Esophagus muscularis mucosa (tissue), 4 donors: ENCODE results near the gene MPHOSPH6. TPM values are rescaled to one million over a fixed set of nuclear protein-coding genes. Genes with fewer than 3 reads are reported as not detected.
A peak's percentile ranks its signal among the peaks of the same experiment; 100 is the strongest.

Experiments
- DNase-seq: peaks from one replicate; pipeline ENCODE4 v3.0.0-alpha.2; 2017; ENCODE audit errors: extremely low spot score
- H3K27ac ChIP-seq, 4 donors: fragments of 200-600 bp; sonication (generic); replicated peaks in 1 of 4; 1 replicate in 3 of 4; 2 replicates in 1 of 4; pipeline ENCODE4 v1.5.1; 2016 to 2019; ENCODE audit warnings: mild to moderate bottlenecking in 1 of 4
- H3K27me3 ChIP-seq, 4 donors: fragments of 200-600 bp; sonication (generic); one replicate each; pipeline versions ENCODE4 v1.5.1 to v1.6.0; 2016 to 2019
- H3K36me3 ChIP-seq, 4 donors: fragments of 200-600 bp; sonication (generic); one replicate each; pipeline ENCODE4 v1.5.1; 2016 to 2019
- H3K4me1 ChIP-seq, 4 donors: fragments of 200-600 bp; sonication (generic); one replicate each; pipeline ENCODE4 v1.5.1; 2016 to 2019
- H3K4me3 ChIP-seq, 4 donors: fragments of 200-600 bp; sonication (generic); 1 replicate in 2 of 4; 2 replicates in 2 of 4; pipeline ENCODE4 v1.5.1; 2016 to 2019; ENCODE audit warnings: mild to moderate bottlenecking in 4 of 4, moderate library complexity in 1 of 4
- H3K9me3 ChIP-seq, 4 donors: fragments of 200-600 bp; sonication (generic); 1 replicate in 3 of 4; 2 replicates in 1 of 4; pipeline ENCODE4 v1.5.1; 2016 to 2019
- EP300 ChIP-seq: sonication (generic); formaldehyde crosslinking; IDR thresholded peaks from one replicate; pipeline ENCODE4 v1.6.1; 2017; ENCODE audit warnings: antibody characterized with exemption
- POLR2A ChIP-seq: fragments of 450-650 bp; IDR thresholded peaks from one replicate; pipeline ENCODE4 v1.6.1; 2017; ENCODE audit warnings: antibody characterized with exemption, moderate library complexity, mild to moderate bottlenecking, low read depth
- POLR2AphosphoS5 ChIP-seq, 2 donors: sonication (generic); formaldehyde crosslinking; IDR thresholded peaks; one replicate each; pipeline ENCODE4 v1.6.1; 2017; ENCODE audit warnings: antibody characterized with exemption in 2 of 2
- WGBS: methylation state at CpG from one replicate; pipeline ENCODE4 v1.1.5; 2018; 5-methylcytosine and 5-hydroxymethylcytosine counted together
- intact Hi-C: fragments of 100-400 bp; cut with DNase I; formaldehyde crosslinking; loops from one replicate; pipeline ENCODE4 v1.15.1; 2023
- total RNA-seq, 4 donors: library from RNA; depleted of rRNA; stranded (reverse); fragments of >200 nt; gene quantifications; one replicate each; pipeline versions ENCODE4 v1.1.0 to v1.2.1, GENCODE V29; 2016
- TF ChIP-seq, protein P1 (sequence below), 3 experiments: fragments of 200-600 bp in 2 of 3; fragments of 450-650 bp in 1 of 3; sonication (generic) in 2 of 3; IDR thresholded peaks; one replicate each; pipeline ENCODE4 v1.5.1; 2017 to 2019; ENCODE audit warnings: antibody characterized with exemption in 3 of 3, mild to moderate bottlenecking in 2 of 3, moderate library complexity in 1 of 3

MPHOSPH6 gene
- total RNA-seq, 4 donors from 2014 or later: 7.2 to 26.2 (median 12.6) TPM

DNA sequence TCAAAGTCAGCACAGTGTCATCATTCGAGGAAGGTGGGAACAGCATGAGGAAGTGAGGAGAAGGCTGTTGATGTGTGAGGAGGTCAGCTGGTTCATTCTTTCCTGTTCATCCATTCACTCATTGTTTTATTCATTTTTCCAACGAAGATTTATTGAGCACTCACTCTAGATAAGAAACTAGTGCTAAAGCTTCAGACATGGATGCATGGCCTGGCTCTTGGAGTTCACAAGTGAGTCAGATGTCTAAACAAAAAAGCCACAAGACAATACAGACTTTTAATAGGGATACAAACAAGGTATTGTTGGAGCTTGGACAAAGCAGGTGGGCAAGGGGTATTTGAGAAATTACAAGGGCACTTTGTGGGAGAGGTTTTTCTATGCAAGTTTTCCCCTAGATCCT, 31.3 kb upstream of the MPHOSPH6 start:
- no peaks in the 10 kb centered on the region for H3K36me3 ChIP-seq
- H3K9me3 ChIP-seq: no peaks in the 10 kb centered on the region
- H3K4me3 ChIP-seq: no peak overlapping the region
- TF ChIP-seq POLR2A (no peak), EP300 (no peak), POLR2AphosphoS5 (IDR thresholded peaks at IDR 0.05) (no peak)
- TF ChIP-seq, protein P1, sequence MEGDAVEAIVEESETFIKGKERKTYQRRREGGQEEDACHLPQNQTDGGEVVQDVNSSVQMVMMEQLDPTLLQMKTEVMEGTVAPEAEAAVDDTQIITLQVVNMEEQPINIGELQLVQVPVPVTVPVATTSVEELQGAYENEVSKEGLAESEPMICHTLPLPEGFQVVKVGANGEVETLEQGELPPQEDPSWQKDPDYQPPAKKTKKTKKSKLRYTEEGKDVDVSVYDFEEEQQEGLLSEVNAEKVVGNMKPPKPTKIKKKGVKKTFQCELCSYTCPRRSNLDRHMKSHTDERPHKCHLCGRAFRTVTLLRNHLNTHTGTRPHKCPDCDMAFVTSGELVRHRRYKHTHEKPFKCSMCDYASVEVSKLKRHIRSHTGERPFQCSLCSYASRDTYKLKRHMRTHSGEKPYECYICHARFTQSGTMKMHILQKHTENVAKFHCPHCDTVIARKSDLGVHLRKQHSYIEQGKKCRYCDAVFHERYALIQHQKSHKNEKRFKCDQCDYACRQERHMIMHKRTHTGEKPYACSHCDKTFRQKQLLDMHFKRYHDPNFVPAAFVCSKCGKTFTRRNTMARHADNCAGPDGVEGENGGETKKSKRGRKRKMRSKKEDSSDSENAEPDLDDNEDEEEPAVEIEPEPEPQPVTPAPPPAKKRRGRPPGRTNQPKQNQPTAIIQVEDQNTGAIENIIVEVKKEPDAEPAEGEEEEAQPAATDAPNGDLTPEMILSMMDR (IDR thresholded peaks at IDR 0.05): no peak
- DNase-seq: no peak
- H3K27me3 ChIP-seq: no peaks in the 10 kb centered on the region
- intact Hi-C loops: no loop called here
- H3K27ac ChIP-seq: no peak overlapping the region
- 43% methylated on average over 2 of the region's 2 CpGs for WGBS
- H3K4me1 ChIP-seq: no peaks in the 10 kb centered on the region

DNA sequence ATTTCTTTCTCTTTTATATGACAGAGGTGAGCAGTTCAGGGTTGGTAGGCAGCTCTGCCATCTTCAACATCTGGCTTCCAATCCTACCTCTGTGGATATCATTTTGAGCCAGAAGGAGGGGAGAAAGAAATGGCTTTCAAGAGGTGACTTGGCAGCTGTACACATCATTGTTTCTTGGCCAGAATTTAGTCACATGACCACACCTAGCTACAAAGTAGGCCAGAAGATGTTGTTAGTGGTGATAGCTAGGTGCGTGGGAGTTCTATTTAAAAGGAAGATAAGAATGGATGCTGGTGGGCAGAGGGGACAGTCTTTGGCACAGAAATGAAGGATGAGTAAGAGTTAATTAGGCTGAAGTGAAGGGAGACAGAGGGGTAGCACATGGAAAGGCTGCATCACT, 29.2 kb upstream of the MPHOSPH6 start:
- WGBS: 79% methylated on average over 1 of the region's 1 CpG
- intact Hi-C loops: no loop called here
- Histone ChIP-seq H3K36me3 (no peaks in the 10 kb centered on the region), H3K27ac (no peak overlapping the region), H3K9me3 (no peaks in the 10 kb centered on the region), H3K27me3 (no peaks in the 10 kb centered on the region), H3K4me3 (no peak overlapping the region), H3K4me1 (no peaks in the 10 kb centered on the region)
- TF ChIP-seq POLR2A (no peak), POLR2AphosphoS5 (IDR thresholded peaks at IDR 0.05) (no peak), EP300 (no peak)
- TF ChIP-seq, protein P1 (IDR thresholded peaks at IDR 0.05): no peak
- no peak for DNase-seq

DNA sequence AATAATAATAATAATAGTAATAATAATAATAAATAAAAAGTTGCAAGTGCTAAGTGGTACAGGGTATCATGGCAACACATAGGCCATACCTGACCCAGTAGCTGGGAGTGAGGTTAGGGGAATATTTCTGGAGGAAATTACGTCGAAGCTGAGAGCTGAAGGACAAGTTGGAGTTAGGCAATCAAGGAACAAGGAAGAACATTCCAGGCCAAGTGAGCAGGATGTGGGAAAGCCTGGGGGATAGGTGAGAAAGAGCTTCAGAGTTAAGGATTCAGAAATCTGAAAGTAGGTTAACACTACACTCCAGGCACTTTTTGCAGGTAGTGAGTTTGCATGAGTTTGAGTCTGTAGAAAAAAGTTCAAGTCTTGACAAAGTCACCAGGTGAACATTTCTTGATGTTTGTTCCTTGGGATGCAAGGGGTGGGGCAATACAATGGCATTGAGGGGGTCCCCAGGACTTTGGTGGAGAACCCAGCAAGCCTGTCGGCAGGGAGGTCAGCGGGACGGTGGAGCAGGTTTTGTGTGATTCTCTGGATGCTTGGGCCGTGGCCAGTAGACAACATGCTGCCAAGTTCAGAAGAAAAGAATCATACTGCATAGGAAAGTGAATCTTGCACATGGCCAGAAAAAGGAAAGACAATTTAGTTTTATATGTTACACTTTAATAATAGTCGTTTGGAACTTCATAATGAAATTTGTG, 27.7 kb upstream of the MPHOSPH6 start:
- Histone ChIP-seq H3K27me3 (no peaks in the 10 kb centered on the region), H3K27ac (no peak overlapping the region), H3K4me1 (no peaks in the 10 kb centered on the region), H3K36me3 (no peaks in the 10 kb centered on the region), H3K4me3 (no peak overlapping the region), H3K9me3 (no peaks in the 10 kb centered on the region)
- DNase-seq: no peak
- intact Hi-C loops: no loop called here
- TF ChIP-seq EP300 (no peak), POLR2AphosphoS5 (IDR thresholded peaks at IDR 0.05) (no peak), POLR2A (no peak)
- TF ChIP-seq, protein P1 (IDR thresholded peaks at IDR 0.05): no peak
- WGBS: 60% methylated on average over 7 of the region's 7 CpGs

DNA sequence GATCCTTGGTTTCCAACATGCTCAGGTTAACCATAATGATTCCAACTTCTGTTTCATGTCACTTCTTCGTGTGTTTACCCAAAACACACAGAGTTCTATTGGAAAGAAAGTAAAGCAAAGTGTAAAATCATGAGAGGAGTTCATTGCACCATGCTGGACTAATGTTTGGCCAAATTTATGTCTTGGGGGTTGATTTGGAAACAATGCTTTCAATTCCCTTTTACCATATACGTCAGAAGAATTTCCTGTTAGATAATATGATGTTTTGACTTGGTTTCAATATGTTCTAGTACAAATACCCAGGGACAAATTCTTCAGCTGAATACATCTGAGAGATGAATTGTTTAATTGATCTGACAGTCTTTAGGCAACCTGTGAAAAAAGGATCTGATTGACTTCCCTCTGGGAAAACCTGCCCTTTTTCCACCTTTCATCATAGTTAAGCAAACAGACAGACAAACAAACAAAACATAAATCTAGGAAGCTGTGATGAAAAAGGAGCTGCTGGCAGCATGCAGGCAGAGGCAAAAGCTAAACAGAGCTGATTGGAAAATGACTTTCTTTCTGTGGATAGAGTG, 26.0 kb upstream of the MPHOSPH6 start:
- Histone ChIP-seq H3K36me3 (no peaks in the 10 kb centered on the region), H3K4me1 (no peaks in the 10 kb centered on the region), H3K4me3 (no peak overlapping the region), H3K27ac (peak overlapping the region in 1 of 4 donors; percentile 30), H3K27me3 (no peaks in the 10 kb centered on the region), H3K9me3 (no peaks in the 10 kb centered on the region)
- TF ChIP-seq POLR2AphosphoS5 (IDR thresholded peaks at IDR 0.05) (no peak), EP300 (no peak), POLR2A (no peak)
- TF ChIP-seq, protein P1 (IDR thresholded peaks at IDR 0.05): no peak
- WGBS: 37% methylated on average over 2 of the region's 2 CpGs
- intact Hi-C loops: no loop called here
- no peak for DNase-seq
